Epithelial cell of prostate (primary cell): ENCODE data around the gene FARP1.

Experiments used
- DNase-seq: peaks from one replicate; pipeline ENCODE4 v3.0.0-alpha.2; 2011; ENCODE audit warnings: low read depth, low spot score
- H3K27ac ChIP-seq: fragments of 450-650 bp; 2 replicates; pipeline ENCODE4 v1.5.1; 2017; ENCODE audit warnings: mild to moderate bottlenecking

Gene FARP1

GRCh38 chr13:98461486-98462240 lies 318.8 kb downstream of the FARP1 start:
- no peak overlapping the region for H3K27ac ChIP-seq
- DNase-seq, result no peak

- no peak for DNase-seq
- no peak overlapping the region for H3K27ac ChIP-seq
These were observed 319.5 kb downstream of the FARP1 start for GRCh38 chr13:98462241-98462882.

GRCh38 chr13:98462946-98463345 lies 320.1 kb downstream of the FARP1 start:
- H3K27ac ChIP-seq, result no peak overlapping the region
- no peak for DNase-seq

GRCh38 chr13:98466634-98467236 lies 323.8 kb downstream of the FARP1 start:
- no peak for DNase-seq
- H3K27ac ChIP-seq, result no peak overlapping the region

- H3K27ac ChIP-seq, result no peak overlapping the region
These were observed 324.5 kb downstream of the FARP1 start for GRCh38 chr13:98467263-98467985.

GRCh38 chr13:98468361-98468760 lies 325.5 kb downstream of the FARP1 start:
- no peak for DNase-seq
- peak overlapping the region; percentile 6 for H3K27ac ChIP-seq

More at GRCh38 chr13:98467263-98467985, 324.5 kb downstream of the FARP1 start:
- no peak for DNase-seq

GRCh38 chr13:98468929-98469328 lies 326.0 kb downstream of the FARP1 start:
- no peak for DNase-seq

GRCh38 chr13:98470920-98471319 lies 328.0 kb downstream of the FARP1 start:
- DNase-seq, result no peak
- no peak overlapping the region for H3K27ac ChIP-seq

More at GRCh38 chr13:98468929-98469328, 326.0 kb downstream of the FARP1 start:
- H3K27ac ChIP-seq, result no peak overlapping the region

GRCh38 chr13:98471934-98472333 lies 329.0 kb downstream of the FARP1 start:
- DNase-seq, result no peak
- no peak overlapping the region for H3K27ac ChIP-seq

- no peak for DNase-seq
- H3K27ac ChIP-seq, result peak overlapping the region; percentile 18
These were observed 330.4 kb downstream of the FARP1 start for GRCh38 chr13:98473135-98473787.

- DNase-seq, result no peak
- peak overlapping the region; percentile 18 for H3K27ac ChIP-seq
These were observed 330.9 kb downstream of the FARP1 start for GRCh38 chr13:98473788-98474144.

GRCh38 chr13:98474292-98474691 lies 331.4 kb downstream of the FARP1 start:
- peak overlapping the region; percentile 18 for H3K27ac ChIP-seq
- DNase-seq, result no peak

- no peak overlapping the region for H3K27ac ChIP-seq
- DNase-seq, result no peak
These were observed 331.9 kb downstream of the FARP1 start for GRCh38 chr13:98474761-98475160.

GRCh38 chr13:98475522-98475921 lies 332.6 kb downstream of the FARP1 start:
- DNase-seq, result no peak
- peak overlapping the region; percentile 85 for H3K27ac ChIP-seq

- no peak for DNase-seq
- peak overlapping the region; percentile 85 for H3K27ac ChIP-seq
These were observed 333.2 kb downstream of the FARP1 start for GRCh38 chr13:98476106-98476505.

- peak overlapping the region; percentile 85 for H3K27ac ChIP-seq
- DNase-seq, result peak; percentile 66
These were observed 333.7 kb downstream of the FARP1 start for GRCh38 chr13:98476538-98476966.

- H3K27ac ChIP-seq, result peak overlapping the region; percentile 85
- DNase-seq, result no peak
These were observed 335.6 kb downstream of the FARP1 start for GRCh38 chr13:98478189-98479129.

GRCh38 chr13:98479496-98480003 lies 336.7 kb downstream of the FARP1 start:
- DNase-seq, result no peak
- H3K27ac ChIP-seq, result peak overlapping the region; percentile 15
